ENCODE data around the gene VWA3A.
A peak's percentile ranks its signal among the peaks of the same experiment; 100 is the strongest.
"Not testable (repeated sequence)": the region's sequence is repeated elsewhere in the genome, so short reads cannot be mapped to it uniquely, and the experiment has no call there.

Gene VWA3A

GRCh38 chr16:22091721-22092120 lies 620 bp upstream of the VWA3A start:
- DNase-seq, result no peak

- DNase-seq, result no peak
These were observed 990 bp downstream of the VWA3A start for GRCh38 chr16:22093331-22093730.

DNA sequence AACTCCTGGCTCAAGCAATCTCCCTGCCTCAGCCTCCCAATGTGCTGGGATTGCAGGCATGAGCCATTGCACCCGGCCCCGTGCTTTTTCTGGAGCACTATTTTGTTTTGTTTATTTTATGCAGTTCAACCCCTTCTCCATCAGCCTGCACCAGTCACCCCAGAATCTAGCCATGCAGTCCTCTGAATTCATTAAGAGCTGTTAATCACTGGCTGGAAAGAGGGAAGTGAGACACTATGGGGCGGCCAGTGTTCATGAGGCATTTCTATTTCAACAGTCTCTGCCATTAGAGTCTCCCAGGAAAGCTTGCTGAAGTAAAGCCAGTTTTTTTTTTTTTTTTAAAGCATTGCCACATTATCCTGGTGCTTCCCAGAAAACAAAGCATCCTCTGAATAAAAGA lies 1.7 kb downstream of the VWA3A start:
- no peak for DNase-seq

DNA sequence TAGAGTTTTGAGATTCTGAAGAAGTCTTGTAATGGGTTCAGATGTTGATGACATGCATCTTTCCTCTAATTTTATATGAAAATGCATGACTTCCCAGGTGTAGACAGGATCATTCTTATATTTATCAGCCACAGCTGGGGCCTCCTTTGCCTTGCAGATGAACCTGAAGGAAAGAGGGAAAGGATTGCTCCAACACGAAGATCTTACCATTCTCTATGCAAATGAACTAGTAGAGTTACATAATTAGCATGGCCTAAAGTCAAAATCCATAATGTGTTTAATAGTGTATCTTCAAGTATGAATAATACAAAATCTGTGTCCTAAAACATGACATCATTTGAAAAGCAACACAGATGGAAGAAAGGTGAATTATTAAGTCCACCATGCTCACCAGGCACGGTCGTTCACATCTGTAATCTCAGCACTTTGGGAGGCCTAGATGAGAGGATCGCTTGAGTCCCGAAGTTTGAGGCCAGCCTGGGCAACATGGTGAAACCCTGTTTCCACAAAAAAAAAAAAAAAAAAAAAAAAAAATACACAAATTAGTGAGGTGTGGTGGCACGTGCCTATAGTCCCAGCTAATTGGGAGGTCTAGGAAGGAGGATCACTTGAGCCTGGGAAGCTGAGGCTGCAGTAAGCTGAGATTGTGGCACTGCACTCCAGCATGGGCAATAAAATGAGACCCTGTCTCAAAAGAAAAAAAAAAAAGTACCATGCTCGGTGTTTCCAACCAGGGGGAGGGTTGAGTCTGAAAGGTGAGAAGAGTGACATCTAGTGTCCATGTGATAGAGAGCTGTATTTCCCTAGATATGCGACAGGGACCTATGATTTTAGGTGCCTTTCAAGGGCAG lies 6.3 kb downstream of the VWA3A start:
- peak; percentile 41 for DNase-seq

GRCh38 chr16:22099256-22099975 lies 7.1 kb downstream of the VWA3A start:
- DNase-seq, result no peak

DNA sequence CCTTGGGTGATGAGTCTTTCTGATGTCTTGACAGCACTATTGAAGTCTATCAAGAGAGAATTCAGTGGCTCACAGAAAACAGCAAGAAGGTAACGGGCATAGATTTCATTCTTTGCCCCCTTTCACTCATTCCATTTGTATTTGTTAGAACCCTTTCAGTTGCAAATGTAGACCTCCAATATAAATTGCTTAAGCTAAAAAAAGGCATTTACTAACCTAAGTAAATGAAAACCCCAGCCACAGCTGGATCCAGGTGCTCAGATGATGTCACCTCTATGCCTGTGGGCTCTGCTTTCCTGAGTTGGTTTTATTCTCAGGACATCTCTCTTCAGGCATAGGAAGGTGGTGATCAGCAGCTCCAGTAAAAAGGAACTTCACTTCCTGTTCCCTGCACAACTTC lies 11.1 kb downstream of the VWA3A start:
- no peak for DNase-seq

- DNase-seq, result peak; percentile 11
These were observed 17.0 kb downstream of the VWA3A start for GRCh38 chr16:22109258-22109898.

DNA sequence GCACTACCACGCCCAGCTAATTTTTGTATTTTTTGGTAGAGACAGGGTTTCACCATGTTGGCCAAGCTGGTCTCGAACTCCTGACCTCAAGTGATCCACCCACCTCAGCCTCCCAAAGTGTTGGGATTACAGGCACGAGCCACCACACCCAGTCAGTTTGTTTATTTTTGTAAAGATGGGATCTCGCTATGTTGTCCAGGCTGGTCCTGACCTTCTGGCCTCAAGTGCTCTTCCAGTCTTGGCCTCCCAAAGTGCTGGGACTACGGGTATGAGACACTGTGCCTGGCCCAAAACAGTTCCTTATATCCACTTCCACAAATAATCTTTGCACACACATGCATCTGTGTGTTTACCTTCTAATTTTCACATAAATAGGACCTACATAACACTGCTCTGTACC lies 19.3 kb downstream of the VWA3A start:
- not testable (repeated sequence) for DNase-seq

DNA sequence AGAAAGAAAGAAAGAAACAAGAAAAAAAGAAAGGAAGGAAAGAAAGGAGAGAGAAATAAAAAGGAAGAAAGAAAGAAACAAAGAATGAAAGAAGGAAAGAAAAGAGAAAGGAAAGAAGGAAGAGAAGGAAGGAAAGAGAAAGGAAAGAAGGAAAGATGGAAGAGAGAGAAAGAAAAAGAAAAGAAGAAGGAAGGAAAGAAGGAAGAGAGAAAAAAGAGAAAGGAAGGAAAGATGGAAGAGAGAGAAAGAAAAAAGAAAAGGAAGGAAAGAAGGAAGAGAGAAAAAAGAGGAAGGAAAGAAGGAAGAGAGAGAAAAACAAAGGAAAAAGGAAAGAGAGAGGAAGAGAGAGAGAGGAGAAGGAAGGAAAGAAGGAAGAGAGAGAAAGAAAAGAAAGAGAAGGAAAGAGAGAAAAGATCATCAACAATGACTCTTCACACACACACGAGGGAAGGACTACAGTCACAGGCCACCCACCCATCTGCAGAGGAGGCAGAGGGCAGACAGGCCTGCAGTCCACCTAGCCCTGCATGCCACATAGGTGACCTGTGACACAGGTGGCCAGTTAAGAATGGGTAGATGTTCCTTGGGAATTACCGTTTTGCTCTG lies 23.9 kb downstream of the VWA3A start:
- DNase-seq, result no peak

- DNase-seq, result no peak
These were observed 25.3 kb downstream of the VWA3A start for GRCh38 chr16:22117609-22118008.

DNA sequence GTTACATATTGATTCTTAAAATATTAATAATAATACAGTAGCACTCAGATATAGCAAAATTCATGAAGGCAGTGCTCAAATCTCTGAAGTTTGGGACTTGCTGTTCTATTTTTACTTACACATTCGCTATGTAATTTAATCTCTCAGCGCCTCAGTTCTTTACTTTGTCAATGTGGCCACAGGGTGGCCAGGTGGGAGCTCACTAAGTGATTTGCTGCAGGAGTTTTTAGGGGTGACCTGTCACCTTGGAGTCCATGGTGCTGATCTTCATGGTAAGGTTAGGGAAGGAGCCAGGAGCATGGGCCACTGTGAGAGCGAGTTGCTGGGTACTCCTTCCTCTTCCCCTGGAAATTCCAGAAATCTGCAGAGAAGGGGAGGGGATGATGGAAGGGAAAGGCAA lies 28.1 kb downstream of the VWA3A start:
- no peak for DNase-seq

GRCh38 chr16:22122239-22122638 lies 29.9 kb downstream of the VWA3A start:
- DNase-seq, result no peak

- no peak for DNase-seq
These were observed 30.8 kb downstream of the VWA3A start for GRCh38 chr16:22123146-22123545.

DNA sequence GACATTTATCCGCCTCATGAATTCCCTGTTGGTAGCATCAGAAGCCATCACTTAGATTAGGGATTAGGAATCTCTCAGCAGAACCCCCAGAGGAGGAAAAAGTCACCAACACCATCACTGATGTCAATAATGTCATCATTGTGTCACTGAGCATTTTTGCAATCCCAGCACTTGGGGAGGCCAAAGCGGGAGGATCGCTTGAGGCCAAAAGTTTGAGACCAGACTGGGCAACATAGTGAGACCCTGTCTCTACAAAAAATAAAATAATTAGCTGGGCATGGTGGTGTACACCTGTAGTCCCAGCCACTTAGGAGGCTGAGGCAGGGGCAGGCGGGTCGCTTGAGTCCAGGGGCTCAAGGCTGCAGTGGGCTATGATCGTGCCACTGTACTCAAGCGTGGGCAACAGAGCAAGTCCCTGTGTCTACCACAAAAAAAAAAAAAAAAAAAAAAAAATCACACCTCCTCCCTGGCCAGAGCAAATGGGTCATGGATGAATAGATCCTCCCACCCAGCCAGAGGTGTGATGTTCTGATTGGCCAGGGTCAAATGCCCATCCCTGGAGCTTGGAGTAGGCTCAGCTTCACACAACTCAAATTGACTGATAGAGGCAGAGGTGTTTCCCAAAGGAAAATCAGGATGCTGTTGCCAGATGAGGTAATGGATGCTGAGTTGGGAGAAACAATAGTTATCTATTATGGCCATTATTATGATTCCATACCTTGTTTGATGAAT lies 31.6 kb downstream of the VWA3A start:
- no peak for DNase-seq

DNA sequence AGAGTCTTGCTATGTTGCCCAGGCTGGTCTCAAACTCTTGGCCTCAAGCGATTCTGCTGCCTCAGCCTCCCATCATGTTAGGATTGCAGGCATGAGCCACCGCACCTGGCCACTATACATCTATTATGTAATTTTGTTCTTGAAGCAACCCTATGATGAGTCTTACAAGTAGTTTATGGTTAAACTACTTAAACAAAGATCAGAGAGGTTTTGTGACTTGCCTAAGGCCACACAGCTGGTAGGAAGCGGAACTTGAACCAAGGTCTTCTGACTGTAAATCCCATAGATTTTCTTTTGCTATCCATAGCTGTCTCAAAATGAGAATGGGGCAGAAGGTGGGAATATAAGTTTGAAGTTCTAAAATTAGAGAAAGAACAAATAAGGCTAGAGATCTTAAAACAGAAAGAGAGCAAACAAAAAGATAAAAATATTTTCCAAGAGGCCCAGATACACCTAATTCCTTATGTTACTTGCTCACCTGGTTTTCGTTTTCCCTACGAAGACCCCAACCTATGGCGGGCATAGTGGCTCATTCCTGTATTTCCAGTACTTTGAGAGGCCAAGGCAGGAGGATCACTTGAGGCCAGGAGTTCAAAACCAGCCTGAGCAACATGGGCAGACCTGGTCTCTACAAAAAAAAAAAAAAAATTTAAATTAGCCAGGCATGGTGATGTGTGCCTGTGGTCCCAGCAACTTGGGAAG lies 32.4 kb downstream of the VWA3A start:
- no peak for DNase-seq

DNA sequence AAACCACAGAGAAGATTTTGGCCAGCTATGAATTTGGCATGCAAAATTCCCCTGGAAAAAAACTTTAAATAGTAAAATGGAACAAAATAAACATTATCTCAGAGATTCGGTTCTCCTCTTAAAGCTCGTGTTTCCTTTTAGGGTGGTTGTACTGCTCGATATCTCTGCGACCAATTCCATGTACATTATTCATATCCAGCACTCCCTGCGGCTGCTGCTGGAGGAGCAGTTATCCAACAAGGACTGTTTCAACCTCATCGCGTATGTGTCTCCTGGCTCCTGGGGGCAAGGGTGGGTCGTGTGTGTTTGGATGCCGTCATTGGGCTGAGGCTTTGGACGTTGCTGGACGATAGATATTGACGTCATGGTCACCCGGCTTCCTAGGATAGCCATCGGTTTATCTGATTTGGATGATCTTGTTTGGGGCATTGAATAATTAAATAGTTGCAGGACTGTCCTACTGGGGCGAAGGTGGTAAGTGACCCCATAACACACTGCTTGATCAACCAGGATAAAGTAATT lies 33.8 kb downstream of the VWA3A start:
- no peak for DNase-seq

DNA sequence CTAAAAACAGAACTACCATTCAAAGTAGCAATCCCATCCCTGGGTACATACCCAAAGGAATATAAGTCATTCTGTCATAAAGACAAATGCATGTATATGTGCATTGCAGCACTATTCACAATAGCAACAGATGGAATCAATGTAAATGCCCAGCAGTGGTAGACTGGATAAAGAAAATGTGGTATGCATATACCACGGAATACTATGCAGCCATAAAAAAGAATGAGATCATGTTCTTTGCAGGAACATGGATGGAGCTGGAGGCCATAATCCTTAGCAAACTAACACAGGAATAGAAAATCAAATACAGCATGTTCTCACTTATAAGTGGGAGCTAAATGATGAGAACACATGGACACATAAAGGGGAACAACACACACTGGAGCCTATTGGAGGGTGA lies 36.2 kb downstream of the VWA3A start:
- not testable (repeated sequence) for DNase-seq

- no peak for DNase-seq
These were observed 38.2 kb downstream of the VWA3A start for GRCh38 chr16:22130528-22130927.

DNA sequence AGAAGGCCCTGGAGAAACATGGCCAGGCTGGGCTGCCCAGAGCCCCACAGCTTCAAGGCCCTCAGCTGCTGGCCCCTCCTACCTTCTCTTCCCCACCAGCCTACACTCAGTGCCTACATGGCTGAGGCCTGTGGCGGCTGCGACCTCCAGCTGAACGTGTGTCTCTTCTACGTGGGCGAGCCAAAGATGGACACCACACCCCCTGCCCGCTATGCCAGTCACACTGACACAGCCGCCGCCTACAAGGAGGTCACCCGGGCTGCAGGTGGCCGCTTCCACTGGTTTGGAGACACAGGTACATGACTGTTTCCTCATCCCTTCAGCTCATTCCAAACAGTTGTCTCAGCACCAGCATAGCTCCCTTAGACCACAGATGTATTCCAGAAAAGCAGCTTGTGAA lies 40.5 kb downstream of the VWA3A start:
- DNase-seq, result no peak

- no peak for DNase-seq
These were observed 46.1 kb downstream of the VWA3A start for GRCh38 chr16:22138482-22138881.

GRCh38 chr16:22139008-22139407 lies 46.7 kb downstream of the VWA3A start:
- no peak for DNase-seq

DNA sequence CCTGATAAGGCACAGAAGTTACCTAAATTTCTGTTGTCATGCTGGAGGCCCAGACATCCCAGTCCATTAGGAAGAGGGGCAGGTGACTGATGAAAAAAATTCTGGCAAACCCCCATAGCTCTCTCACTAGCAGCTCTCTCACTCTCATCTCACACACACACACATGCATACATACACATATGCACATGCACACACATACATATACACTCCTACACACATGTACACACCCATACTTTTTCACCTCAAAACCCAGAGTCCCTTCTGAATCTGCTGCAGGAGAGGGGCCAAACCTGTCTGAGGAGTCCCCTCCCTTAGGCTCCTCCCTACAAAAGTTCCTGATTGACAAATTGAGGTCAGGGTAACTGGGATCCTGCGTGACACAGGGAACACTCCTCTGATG lies 47.4 kb downstream of the VWA3A start:
- no peak for DNase-seq

All from CD4-positive, alpha-beta T cell treated with Interleukin-12 subunit alpha and Interleukin-12 subunit beta, for 1 hour (primary cell).